K562 treated with DMSO at 1 percent for 48 hours (cell line): ENCODE measurements around the gene FCN1. TPM values are rescaled to one million over a fixed set of nuclear protein-coding genes. Genes with fewer than 3 reads are reported as not detected.

Experiments used
- total RNA-seq: library from RNA; unstranded; fragments of 300-600 nt; gene quantifications from 2 replicates; pipeline ENCODE4 v1.2.3, GENCODE V29; 2022; ENCODE audit warnings: low replicate concordance; ENCODE audit errors: extremely low read depth

FCN1 gene
- not detected in 2 replicates for total RNA-seq

GRCh38 chr9:134917431-134918373 is at the start of gene FCN1:
FCN1 (minus strand) TSS chr9:134917912; CDS start chr9:134917871, 41 bp downstream.

GRCh38 chr9:134880484-134881312 is 37.0 kb downstream of the FCN1 start, which contains the start of gene FCN2:
FCN2 (plus strand) TSS chr9:134880810; CDS start chr9:134880822, 12 bp downstream.

Other genes starting within 250 kb of the FCN1 start
- gene FCN2, start 37.1 kb downstream of the FCN1 start, total RNA-seq, result not detected in 2 replicates
- gene OLFM1, start 169.8 kb upstream of the FCN1 start, total RNA-seq, result not detected in 2 replicates